GM23338 (cell line): ENCODE data around the gene CDC14A. TPM values are rescaled to one million over a fixed set of nuclear protein-coding genes. Genes with fewer than 3 reads are reported as not detected.
A peak's percentile ranks its signal among the peaks of the same experiment; 100 is the strongest.

ENCODE experiments used
- ATAC-seq: fragments of 200-7000 bp; cut with Tn5 transposase; 3 replicates; pipeline ENCODE4 v1.9.1; 2020
- DNase-seq: peaks from one replicate; pipeline ENCODE4 v3.0.0-alpha.2; 2015; ENCODE audit warnings: low spot score
- H2AFZ ChIP-seq: fragments of 200-600 bp; sonication (generic); 2 replicates; pipeline ENCODE4 v1.8.0; 2016; ENCODE audit warnings: antibody characterized with exemption, mild to moderate bottlenecking, moderate library complexity
- H3F3A ChIP-seq: fragments of 200-600 bp; sonication (generic); replicated peaks from 2 replicates; pipeline ENCODE4 v1.8.0; 2017; ENCODE audit warnings: antibody characterized with exemption, mixed run types, low read depth
- H3K27ac ChIP-seq: fragments of 200-600 bp; sonication (generic); 2 replicates; pipeline ENCODE4 v1.6.1; 2016; ENCODE audit warnings: low read depth
- H3K27me3 ChIP-seq: fragments of 200-600 bp; sonication (generic); 2 replicates; pipeline ENCODE4 v1.8.0; 2016; ENCODE audit warnings: mild to moderate bottlenecking, mixed run types, moderate library complexity; ENCODE audit not compliant: insufficient read depth
- H3K36me3 ChIP-seq: fragments of 200-600 bp; sonication (generic); 2 replicates; pipeline ENCODE4 v1.8.0; 2016; ENCODE audit warnings: mild to moderate bottlenecking; ENCODE audit not compliant: insufficient read depth
- H3K4me1 ChIP-seq: fragments of 200-600 bp; sonication (generic); 2 replicates; pipeline ENCODE4 v1.8.0; 2016; ENCODE audit warnings: mild to moderate bottlenecking, moderate library complexity; ENCODE audit not compliant: insufficient read depth
- H3K4me2 ChIP-seq: fragments of 200-600 bp; sonication (generic); 2 replicates; pipeline ENCODE4 v1.7.1; 2017; ENCODE audit warnings: mixed run types
- H3K4me3 ChIP-seq: fragments of 200-600 bp; sonication (generic); 2 replicates; pipeline ENCODE4 v1.6.1; 2016; ENCODE audit warnings: mixed run types
- H3K79me2 ChIP-seq: fragments of 200-600 bp; sonication (generic); replicated peaks from 2 replicates; pipeline ENCODE4 v1.8.0; 2017; ENCODE audit warnings: mild to moderate bottlenecking; ENCODE audit not compliant: insufficient read depth
- H3K9me2 ChIP-seq: fragments of 200-600 bp; sonication (generic); 2 replicates; pipeline ENCODE4 v1.8.0; 2017; ENCODE audit not compliant: insufficient read depth
- H4K20me1 ChIP-seq: fragments of 200-600 bp; sonication (generic); replicated peaks from 2 replicates; pipeline ENCODE4 v1.8.0; 2017; ENCODE audit warnings: mild to moderate bottlenecking; ENCODE audit not compliant: insufficient read depth
- H3K27ac Mint-ChIP-seq: 2 replicates; pipeline ENCODE4 v1.8.0; 2020; ENCODE audit warnings: inconsistent platforms, mild to moderate bottlenecking, moderate library complexity, mixed read lengths
- H3K27me3 Mint-ChIP-seq: 3 replicates; pipeline ENCODE4 v1.8.0; 2022; ENCODE audit warnings: low read depth, mild to moderate bottlenecking, moderate library complexity, mixed read lengths, inconsistent platforms; ENCODE audit not compliant: insufficient read depth, poor library complexity
- H3K36me3 Mint-ChIP-seq: 3 replicates; pipeline ENCODE4 v1.8.0; 2021; ENCODE audit warnings: low read depth, mild to moderate bottlenecking, inconsistent platforms, moderate library complexity, mixed read lengths
- H3K4me1 Mint-ChIP-seq: 3 replicates; pipeline ENCODE4 v1.8.0; 2020; ENCODE audit warnings: mild to moderate bottlenecking, inconsistent platforms, mixed read lengths
- H3K4me3 Mint-ChIP-seq: 3 replicates; pipeline ENCODE4 v1.8.0; 2021; ENCODE audit warnings: moderate library complexity, mild to moderate bottlenecking, inconsistent platforms, mixed read lengths
- H3K9me3 Mint-ChIP-seq: 3 replicates; pipeline ENCODE4 v1.8.0; 2020; ENCODE audit warnings: moderate library complexity, mild to moderate bottlenecking, inconsistent platforms, mixed read lengths
- CREB1 ChIP-seq: fragments of 250-450 bp; sonication (Bioruptor Pico); IDR thresholded peaks from 2 replicates; pipeline ENCODE4 v1.5.0; 2020; ENCODE audit warnings: low read depth, mild to moderate bottlenecking, moderate library complexity
- ETS1 ChIP-seq: IDR thresholded peaks from 2 replicates; pipeline ENCODE4 v1.6.1; 2016; ENCODE audit warnings: antibody characterized with exemption
- EZH2 ChIP-seq: fragments of 200-600 bp; sonication (generic); IDR thresholded peaks from one replicate; pipeline ENCODE4 v1.8.0; 2017; ENCODE audit warnings: antibody characterized with exemption, mild to moderate bottlenecking, low read depth; ENCODE audit not compliant: unreplicated experiment
- EZH2phosphoT487 ChIP-seq: fragments of 200-600 bp; sonication (generic); IDR thresholded peaks from one replicate; pipeline ENCODE4 v1.8.1; 2018; ENCODE audit warnings: antibody characterized with exemption; ENCODE audit not compliant: unreplicated experiment
- NANOG ChIP-seq: IDR thresholded peaks from 2 replicates; pipeline ENCODE4 v1.6.1; 2016; ENCODE audit warnings: antibody characterized with exemption, borderline replicate concordance
- POLR2AphosphoS5 ChIP-seq: IDR thresholded peaks from 2 replicates; pipeline ENCODE4 v1.6.1; 2016; ENCODE audit warnings: antibody characterized with exemption, low read depth
- REST ChIP-seq: IDR thresholded peaks from one replicate; pipeline ENCODE4 v1.6.1; 2018; ENCODE audit warnings: antibody characterized with exemption; ENCODE audit not compliant: unreplicated experiment
- STAT1 ChIP-seq: IDR thresholded peaks from one replicate; pipeline ENCODE4 v1.6.1; 2016; ENCODE audit warnings: antibody characterized with exemption; ENCODE audit not compliant: unreplicated experiment
- ZNF331 ChIP-seq: fragments of 250-450 bp; sonication (Bioruptor Pico); IDR thresholded peaks from 2 replicates; pipeline ENCODE4 v1.5.0; 2020; ENCODE audit warnings: low read depth, mild to moderate bottlenecking, moderate library complexity
- polyA plus RNA-seq: library from polyadenylated mRNA; unstranded; fragments of >200 nt; fragmentation: Nextera tagmentation; extraction: Ambion mirVana; gene quantifications from 2 replicates; pipeline ENCODE4 v1.2.1, GENCODE V29; 2016
- total RNA-seq: library from RNA; depleted of rRNA; stranded (reverse); fragments of >200 nt; shearing (Covaris generic); gene quantifications from 2 replicates; pipeline ENCODE4 v1.2.3, GENCODE V29; 2014

Gene CDC14A
- total and polyA plus RNA-seq, 2 experiments from 2014 or later: 11.1 to 20.8 TPM

- Histone ChIP-seq H3K4me3 (no peak overlapping the region), H3K27ac (no peak overlapping the region), H3K9me2 (peaks cover 3% of the 10 kb centered on the region; the same call in 1 of the 2 replicates), H3K36me3 (no peaks in the 10 kb centered on the region), H4K20me1 (no peaks in the 10 kb centered on the region), H3K27me3 (no peaks in the 10 kb centered on the region), H3K4me2 (no peak overlapping the region), H3K79me2 (no peaks in the 10 kb centered on the region), H2AFZ (no peak overlapping the region), H3F3A (no peaks in the 10 kb centered on the region), H3K4me1 (peaks cover 11% of the 10 kb centered on the region; the same call in 1 of the 2 replicates)
- TF ChIP-seq EZH2phosphoT487: no peak
- ATAC-seq (no peak), DNase-seq (no peak)
- no peaks in the 10 kb centered on the region; the same call in 2 of the 3 replicates for H3K9me3 Mint-ChIP-seq
- no peaks in the 10 kb centered on the region for H3K27me3 Mint-ChIP-seq
- peaks cover 16% of the 10 kb centered on the region for H3K4me1 Mint-ChIP-seq
- H3K4me3 Mint-ChIP-seq: no peak overlapping the region
- no peak overlapping the region for H3K27ac Mint-ChIP-seq
- no peaks in the 10 kb centered on the region for H3K36me3 Mint-ChIP-seq
Observed at GRCh38 chr1:100342348-100342747, 10.0 kb upstream of the CDC14A start.

- Histone ChIP-seq H3K36me3 (no peaks in the 10 kb centered on the region), H3K4me3 (no peak overlapping the region), H3F3A (no peaks in the 10 kb centered on the region), H3K4me2 (no peak overlapping the region), H3K27ac (no peak overlapping the region), H3K4me1 (no peaks in the 10 kb centered on the region), H4K20me1 (no peaks in the 10 kb centered on the region), H3K9me2 (no peaks in the 10 kb centered on the region), H2AFZ (peak overlapping the region; percentile 82; the same call in 1 of the 2 replicates), H3K79me2 (no peaks in the 10 kb centered on the region), H3K27me3 (no peaks in the 10 kb centered on the region)
- ATAC-seq: peak; percentile 78
- Mint-ChIP-seq H3K36me3 (no peaks in the 10 kb centered on the region), H3K27ac (no peak overlapping the region), H3K4me1 (peaks cover 5% of the 10 kb centered on the region), H3K4me3 (no peak overlapping the region), H3K9me3 (no peaks in the 10 kb centered on the region; the same call in 2 of the 3 replicates), H3K27me3 (no peaks in the 10 kb centered on the region)
- peak; percentile 26 for DNase-seq
- TF ChIP-seq POLR2AphosphoS5: no peak
- TF ChIP-seq EZH2: no peak
- no peak for TF ChIP-seq ETS1
Observed at GRCh38 chr1:100343897-100344296, 8.4 kb upstream of the CDC14A start.

- Histone ChIP-seq H3K27ac (no peak overlapping the region), H3K36me3 (no peaks in the 10 kb centered on the region), H3K27me3 (no peaks in the 10 kb centered on the region), H2AFZ (no peak overlapping the region), H3K4me2 (no peak overlapping the region), H3K9me2 (no peaks in the 10 kb centered on the region), H4K20me1 (no peaks in the 10 kb centered on the region), H3K4me3 (no peak overlapping the region), H3K79me2 (no peaks in the 10 kb centered on the region), H3F3A (no peaks in the 10 kb centered on the region), H3K4me1 (no peaks in the 10 kb centered on the region)
- ATAC-seq: no peak
- no peaks in the 10 kb centered on the region for H3K27me3 Mint-ChIP-seq
- peaks cover 5% of the 10 kb centered on the region for H3K4me1 Mint-ChIP-seq
- H3K36me3 Mint-ChIP-seq: no peaks in the 10 kb centered on the region
- no peak for DNase-seq
- H3K9me3 Mint-ChIP-seq: no peaks in the 10 kb centered on the region
- no peak overlapping the region for H3K27ac Mint-ChIP-seq
- H3K4me3 Mint-ChIP-seq: no peak overlapping the region
- TF ChIP-seq STAT1 (no peak), ETS1 (no peak), CREB1 (CRISPR knock-in tag) (no peak), NANOG (no peak), ZNF331 (no peak), POLR2AphosphoS5 (no peak), REST (no peak)
Observed at GRCh38 chr1:100344774-100345173, 7.5 kb upstream of the CDC14A start.
